GM19351 (cell line): ENCODE data around the gene AKIP1.
"Not testable (repeated sequence)": the region's sequence is repeated elsewhere in the genome, so short reads cannot be mapped to it uniquely, and the experiment has no call there.

Source experiments
- ATAC-seq: cut with Tn5 transposase; IDR thresholded peaks from one replicate; pipeline ENCODE4 v1.9.1; 2021; ENCODE audit warnings: mild to moderate bottlenecking, moderate library complexity; ENCODE audit not compliant: unreplicated experiment

The AKIP1 gene

GRCh38 chr11:8914661-8915018, 3.7 kb downstream of the AKIP1 start:
- no peak for ATAC-seq

- no peak for ATAC-seq
Observed at GRCh38 chr11:8917157-8917825, 6.3 kb downstream of the AKIP1 start.

GRCh38 chr11:8922691-8923090, 11.7 kb downstream of the AKIP1 start:
- ATAC-seq: no peak

- no peak for ATAC-seq
Observed at GRCh38 chr11:8925711-8926110, 14.7 kb downstream of the AKIP1 start.

- ATAC-seq: no peak
Observed at GRCh38 chr11:8926236-8926635, 15.2 kb downstream of the AKIP1 start.

GRCh38 chr11:8927233-8927632, 16.2 kb downstream of the AKIP1 start:
- ATAC-seq: no peak

- ATAC-seq: no peak
Observed at GRCh38 chr11:8928205-8928604, 17.2 kb downstream of the AKIP1 start.

GRCh38 chr11:8928981-8929615, 18.1 kb downstream of the AKIP1 start:
- no peak for ATAC-seq

- ATAC-seq: no peak
Observed at GRCh38 chr11:8930456-8931175, 19.6 kb downstream of the AKIP1 start.

- no peak for ATAC-seq
Observed at GRCh38 chr11:8932564-8933180, 21.7 kb downstream of the AKIP1 start, which contains the start of gene C11orf16. C11orf16 (minus strand) TSS chr11:8932947; CDS start chr11:8932308, 639 bp downstream.

- no peak for ATAC-seq
Observed at GRCh38 chr11:8933931-8934330, 22.9 kb downstream of the AKIP1 start.

- no peak for ATAC-seq
Observed at GRCh38 chr11:8934742-8935488, 23.9 kb downstream of the AKIP1 start.

- not testable (repeated sequence) for ATAC-seq
Observed at GRCh38 chr11:8935789-8936188, 24.8 kb downstream of the AKIP1 start.

GRCh38 chr11:8937159-8937558, 26.2 kb downstream of the AKIP1 start:
- ATAC-seq: no peak

- ATAC-seq: no peak
Observed at GRCh38 chr11:8937659-8938058, 26.7 kb downstream of the AKIP1 start.

- no peak for ATAC-seq
Observed at GRCh38 chr11:8941341-8942103, 30.5 kb downstream of the AKIP1 start.

GRCh38 chr11:8942518-8943066, 31.6 kb downstream of the AKIP1 start, which contains the start of gene ASCL3:
ASCL3 (minus strand) TSS chr11:8943016; CDS start chr11:8938161, 4,855 bp downstream.
- no peak for ATAC-seq

- ATAC-seq: no peak
Observed at GRCh38 chr11:8947230-8947943, 36.4 kb downstream of the AKIP1 start.

GRCh38 chr11:8948886-8949285, 37.9 kb downstream of the AKIP1 start:
- ATAC-seq: no peak
